ENCODE results near the gene RNF128. TPM values are rescaled to one million over a fixed set of nuclear protein-coding genes. Genes with fewer than 3 reads are reported as not detected.

Gene RNF128
- total RNA-seq, 1 donor from 2014 or later: not detected

Other genes with a start within 250 kb of the RNF128 start
- gene RADX, start 114.7 kb upstream of the RNF128 start, total RNA-seq: 5.6 and 6.3 TPM in 2 replicates
- 0.26 and 0.32 TPM in 2 replicates for gene TBC1D8B, start 76.0 kb downstream of the RNF128 start, total RNA-seq
- gene RIPPLY1, start 176.6 kb downstream of the RNF128 start, total RNA-seq: not detected in 2 replicates
- gene CLDN2, start 193.7 kb downstream of the RNF128 start, total RNA-seq: not detected in 2 replicates

Data from activated T-helper 1 cell treated with anti-CD3 and anti-CD28 coated beads, Interleukin-12 subunit alpha, Interleukin-12 subunit beta, Interleukin-2, Interleukin-4 antibody, amounts not matched to agents 30 ng/mL and 10 ng/mL and 1 ng/mL, durations not matched to agents 14 hours and 24 hours and 36 hours (primary cell).